HEK293 (cell line): ENCODE data around the gene CD101.

Experiments
- CTCF ChIA-PET: fragments of 350-600 bp; formaldehyde crosslinking; extraction: SDS; loops from one replicate; lab custom pipeline; 2021; ENCODE audit warnings: antibody characterized with exemption; lab: Yijun Ruan, JAX
- POLR2A ChIA-PET: fragments of 300-600 bp; formaldehyde crosslinking; extraction: SDS; loops from one replicate; lab custom pipeline; 2020; ENCODE audit warnings: antibody characterized with exemption, inconsistent platforms; lab: Yijun Ruan, JAX
- H3K27ac ChIP-seq: fragments of 200-500 bp; sonication (Bioruptor generic); 2 replicates; pipeline ENCODE4 v1.5.1; 2014; ENCODE audit warnings: low read depth, low read length, control low read depth, inconsistent platforms; ENCODE audit errors: extremely low read depth
- H3K36me3 ChIP-seq, 2 experiments: fragments of 200-500 bp in 1 of 2; sonication (Bioruptor generic) in 1 of 2; 1 replicate in 1 of 2; 2 replicates in 1 of 2; pipeline ENCODE4 v1.5.1; 2014 to 2017; ENCODE audit warnings: inconsistent platforms in 2 of 2, low read length in 2 of 2; ENCODE audit not compliant: control insufficient read depth in 2 of 2, insufficient read depth in 1 of 2
- H3K4me1 ChIP-seq: fragments of 200-500 bp; sonication (Bioruptor generic); 2 replicates; pipeline ENCODE4 v1.5.1; 2014; ENCODE audit warnings: mild to moderate bottlenecking, low read length, inconsistent platforms; ENCODE audit not compliant: control insufficient read depth, insufficient read depth
- H3K4me3 ChIP-seq: 2 replicates; pipeline ENCODE4 v1.5.1; 2011; ENCODE audit warnings: low read depth, mild to moderate bottlenecking, control low read depth, low read length, moderate library complexity
- H3K9me3 ChIP-seq: fragments of 200-500 bp; sonication (Bioruptor generic); 2 replicates; pipeline ENCODE4 v1.5.1; 2014; ENCODE audit warnings: low read depth, low read length, inconsistent platforms; ENCODE audit not compliant: control insufficient read depth, insufficient read depth
- HOXA7 ChIP-seq: sonication (generic); formaldehyde crosslinking; IDR thresholded peaks from 2 replicates; pipeline ENCODE4 v1.8.1; 2022; ENCODE audit warnings: missing genetic modification reagents, borderline replicate concordance
- RBAK ChIP-seq: fragments of 450-650 bp; formaldehyde crosslinking; IDR thresholded peaks from 2 replicates; pipeline ENCODE4 v1.5.1; 2016; ENCODE audit warnings: missing biosample characterization, missing genetic modification characterization
- ZFP37 ChIP-seq: fragments of 450-650 bp; formaldehyde crosslinking; IDR thresholded peaks from 2 replicates; pipeline ENCODE4 v1.5.1; 2016; ENCODE audit warnings: missing biosample characterization, missing genetic modification characterization
- ZNF16 ChIP-seq: fragments of 450-650 bp; formaldehyde crosslinking; IDR thresholded peaks from 2 replicates; pipeline ENCODE4 v1.5.1; 2016; ENCODE audit warnings: low read depth, missing biosample characterization, missing genetic modification characterization
- ZNF169 ChIP-seq: fragments of 450-650 bp; formaldehyde crosslinking; IDR thresholded peaks from 2 replicates; pipeline ENCODE4 v1.5.1; 2016; ENCODE audit warnings: missing biosample characterization, missing genetic modification characterization
- ZNF174 ChIP-seq: fragments of 450-650 bp; formaldehyde crosslinking; IDR thresholded peaks from 2 replicates; pipeline ENCODE4 v1.5.0; 2017; ENCODE audit warnings: missing biosample characterization, mild to moderate bottlenecking, missing genetic modification characterization
- ZNF184 ChIP-seq: fragments of 450-650 bp; IDR thresholded peaks from 2 replicates; pipeline ENCODE4 v1.5.1; 2018; ENCODE audit warnings: missing biosample characterization, mild to moderate bottlenecking, missing genetic modification characterization
- ZNF19 ChIP-seq: fragments of 450-650 bp; formaldehyde crosslinking; IDR thresholded peaks from 2 replicates; pipeline ENCODE4; 2016; ENCODE audit warnings: missing biosample characterization, missing genetic modification characterization, low read depth
- ZNF211 ChIP-seq: fragments of 450-650 bp; formaldehyde crosslinking; IDR thresholded peaks from 2 replicates; pipeline ENCODE4 v1.5.1; 2016; ENCODE audit warnings: low read depth, missing biosample characterization, missing genetic modification characterization
- ZNF23 ChIP-seq: fragments of 450-650 bp; formaldehyde crosslinking; IDR thresholded peaks from 2 replicates; pipeline ENCODE4 v1.5.1; 2016; ENCODE audit warnings: missing biosample characterization, missing genetic modification characterization, borderline replicate concordance
- ZNF248 ChIP-seq: fragments of 450-650 bp; formaldehyde crosslinking; IDR thresholded peaks from 2 replicates; pipeline ENCODE4 v1.5.1; 2017; ENCODE audit warnings: missing biosample characterization, missing genetic modification characterization
- ZNF302 ChIP-seq: fragments of 450-650 bp; formaldehyde crosslinking; IDR thresholded peaks from 2 replicates; pipeline ENCODE4 v1.5.1; 2016; ENCODE audit warnings: missing biosample characterization, missing genetic modification characterization, low read depth
- ZNF366 ChIP-seq: fragments of 450-650 bp; formaldehyde crosslinking; conservative IDR thresholded peaks from 2 replicates; pipeline ENCODE4 v1.5.1; 2016; ENCODE audit warnings: missing biosample characterization, missing genetic modification characterization
- ZNF514 ChIP-seq: fragments of 450-650 bp; formaldehyde crosslinking; IDR thresholded peaks from 2 replicates; pipeline ENCODE4 v1.5.1; 2016; ENCODE audit warnings: missing biosample characterization, missing genetic modification characterization
- ZSCAN23 ChIP-seq: fragments of 450-650 bp; formaldehyde crosslinking; IDR thresholded peaks from 2 replicates; pipeline ENCODE4 v1.5.1; 2016; ENCODE audit warnings: missing biosample characterization, missing genetic modification characterization
- TF ChIP-seq, protein P1 (sequence below): fragments of 450-650 bp; formaldehyde crosslinking; IDR thresholded peaks from 2 replicates; pipeline ENCODE4 v1.5.1; 2017; ENCODE audit warnings: missing biosample characterization, missing genetic modification characterization
- TF ChIP-seq, protein P2 (sequence below): fragments of 450-650 bp; formaldehyde crosslinking; IDR thresholded peaks from 2 replicates; pipeline ENCODE4; 2016; ENCODE audit warnings: missing biosample characterization, missing genetic modification characterization
- TF ChIP-seq, protein P3 (sequence below): sonication (generic); formaldehyde crosslinking; IDR thresholded peaks from 2 replicates; pipeline ENCODE4 v1.8.1; 2022; ENCODE audit warnings: mild to moderate bottlenecking, moderate library complexity, missing genetic modification reagents
- TF ChIP-seq, protein P4 (sequence below): fragments of 450-650 bp; formaldehyde crosslinking; IDR thresholded peaks from 2 replicates; pipeline ENCODE4 v1.5.1; 2016; ENCODE audit warnings: missing biosample characterization, missing genetic modification characterization
- TF ChIP-seq, protein P5 (sequence below): fragments of 450-650 bp; formaldehyde crosslinking; optimal IDR thresholded peaks from 2 replicates; pipeline ENCODE3; 2016; ENCODE audit warnings: missing biosample characterization, mild to moderate bottlenecking, missing genetic modification characterization
- TF ChIP-seq, protein P6 (sequence below): fragments of 450-650 bp; formaldehyde crosslinking; IDR thresholded peaks from 2 replicates; pipeline ENCODE4 v1.5.1; 2016; ENCODE audit warnings: missing biosample characterization, missing genetic modification characterization

Gene CD101

DNA sequence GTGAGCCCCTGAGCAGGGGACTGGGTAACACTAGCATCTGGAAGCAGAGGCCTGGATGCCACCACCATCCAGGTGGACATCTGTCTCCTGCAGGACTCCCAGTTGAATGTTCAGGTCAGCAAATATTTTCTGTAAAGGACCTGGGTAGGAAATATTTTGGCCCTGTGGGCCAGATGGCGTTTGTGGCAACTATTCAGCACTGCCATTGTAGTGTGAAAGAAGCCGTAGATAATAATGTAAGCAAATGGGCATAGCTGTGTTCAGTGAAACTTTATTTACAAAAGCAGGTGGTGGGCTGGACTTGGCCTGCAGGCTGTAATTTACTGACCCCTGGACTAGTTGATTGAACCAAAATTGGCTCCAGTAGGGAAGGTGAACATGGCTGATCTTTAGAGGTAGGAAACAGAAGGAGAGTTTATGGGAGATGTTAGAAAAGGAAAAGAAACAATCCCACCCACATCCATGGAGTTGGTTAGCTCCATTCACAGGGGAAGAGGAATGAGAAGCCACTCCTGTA is 20.0 kb upstream of the CD101 start:
- H3K4me1 ChIP-seq, result no peaks in the 10 kb centered on the region
- no peaks in the 10 kb centered on the region for H3K9me3 ChIP-seq
- CTCF ChIA-PET, result no interaction called here
- POLR2A ChIA-PET, result no interaction called here
- TF ChIP-seq ZNF169 (no peak), ZNF248 (tag by site-specific recombination) (no peak), ZNF514 (tag by site-specific recombination) (no peak), ZNF16 (tag by site-specific recombination) (no peak)
- TF ChIP-seq, protein P1, sequence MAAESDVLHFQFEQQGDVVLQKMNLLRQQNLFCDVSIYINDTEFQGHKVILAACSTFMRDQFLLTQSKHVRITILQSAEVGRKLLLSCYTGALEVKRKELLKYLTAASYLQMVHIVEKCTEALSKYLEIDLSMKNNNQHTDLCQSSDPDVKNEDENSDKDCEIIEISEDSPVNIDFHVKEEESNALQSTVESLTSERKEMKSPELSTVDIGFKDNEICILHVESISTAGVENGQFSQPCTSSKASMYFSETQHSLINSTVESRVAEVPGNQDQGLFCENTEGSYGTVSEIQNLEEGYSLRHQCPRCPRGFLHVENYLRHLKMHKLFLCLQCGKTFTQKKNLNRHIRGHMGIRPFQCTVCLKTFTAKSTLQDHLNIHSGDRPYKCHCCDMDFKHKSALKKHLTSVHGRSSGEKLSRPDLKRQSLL (tag by site-specific recombination), result no peak
- TF ChIP-seq, protein P2, sequence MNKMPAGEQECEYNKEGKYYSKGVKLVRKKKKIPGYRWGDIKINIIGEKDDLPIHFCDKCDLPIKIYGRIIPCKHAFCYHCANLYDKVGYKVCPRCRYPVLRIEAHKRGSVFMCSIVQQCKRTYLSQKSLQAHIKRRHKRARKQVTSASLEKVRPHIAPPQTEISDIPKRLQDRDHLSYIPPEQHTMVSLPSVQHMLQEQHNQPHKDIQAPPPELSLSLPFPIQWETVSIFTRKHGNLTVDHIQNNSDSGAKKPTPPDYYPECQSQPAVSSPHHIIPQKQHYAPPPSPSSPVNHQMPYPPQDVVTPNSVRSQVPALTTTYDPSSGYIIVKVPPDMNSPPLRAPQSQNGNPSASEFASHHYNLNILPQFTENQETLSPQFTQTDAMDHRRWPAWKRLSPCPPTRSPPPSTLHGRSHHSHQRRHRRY (tag by site-specific recombination), result no peak
- TF ChIP-seq, protein P3, sequence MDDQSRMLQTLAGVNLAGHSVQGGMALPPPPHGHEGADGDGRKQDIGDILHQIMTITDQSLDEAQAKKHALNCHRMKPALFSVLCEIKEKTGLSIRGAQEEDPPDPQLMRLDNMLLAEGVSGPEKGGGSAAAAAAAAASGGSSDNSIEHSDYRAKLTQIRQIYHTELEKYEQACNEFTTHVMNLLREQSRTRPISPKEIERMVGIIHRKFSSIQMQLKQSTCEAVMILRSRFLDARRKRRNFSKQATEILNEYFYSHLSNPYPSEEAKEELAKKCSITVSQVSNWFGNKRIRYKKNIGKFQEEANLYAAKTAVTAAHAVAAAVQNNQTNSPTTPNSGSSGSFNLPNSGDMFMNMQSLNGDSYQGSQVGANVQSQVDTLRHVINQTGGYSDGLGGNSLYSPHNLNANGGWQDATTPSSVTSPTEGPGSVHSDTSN (CRISPR knock-in tag), result no peak
- TF ChIP-seq, all 188 proteins: peak for 0
- no peak overlapping the region for H3K4me3 ChIP-seq
- H3K27ac ChIP-seq, result no peak overlapping the region
- H3K36me3 ChIP-seq, result peaks cover 0 to 19% of the 10 kb centered on the region in 2 experiments; a peak in 1 of 3 replicates

DNA sequence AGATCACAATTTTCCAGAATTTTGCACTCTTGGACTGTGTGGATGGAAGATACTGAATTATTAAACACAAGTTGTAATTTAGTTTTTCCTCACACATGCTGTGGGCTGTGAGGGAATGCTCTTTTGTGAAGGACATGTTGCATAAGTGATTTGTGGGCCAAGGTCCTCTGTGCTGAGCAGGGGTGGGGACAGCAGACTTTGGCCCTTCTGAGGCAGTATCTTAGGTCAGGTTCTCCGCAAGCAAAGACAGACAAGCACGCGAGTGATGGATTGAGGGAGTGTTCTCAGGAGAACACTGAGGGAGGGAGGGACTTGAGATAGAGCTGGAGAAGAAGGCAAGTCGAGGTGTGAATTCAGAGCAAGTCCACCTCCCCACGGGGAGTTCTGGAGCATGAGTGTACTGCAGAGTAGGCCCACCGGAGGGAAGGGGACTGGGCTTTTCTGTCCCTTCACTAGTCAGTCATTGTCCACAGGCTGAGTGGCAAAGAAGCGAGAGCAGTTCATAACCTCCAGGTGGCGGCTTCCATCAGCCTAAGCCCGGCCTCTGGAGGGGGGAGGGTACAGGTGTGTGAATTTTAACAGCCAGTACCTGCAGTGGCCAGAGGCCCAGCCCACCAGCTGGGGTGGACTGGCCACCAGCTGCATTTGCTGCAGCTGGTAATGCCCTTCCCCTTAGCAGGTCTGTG is 19.1 kb upstream of the CD101 start:
- CTCF ChIA-PET, result no interaction called here
- no peak overlapping the region for H3K27ac ChIP-seq
- no peak overlapping the region for H3K4me3 ChIP-seq
- TF ChIP-seq, protein P4, sequence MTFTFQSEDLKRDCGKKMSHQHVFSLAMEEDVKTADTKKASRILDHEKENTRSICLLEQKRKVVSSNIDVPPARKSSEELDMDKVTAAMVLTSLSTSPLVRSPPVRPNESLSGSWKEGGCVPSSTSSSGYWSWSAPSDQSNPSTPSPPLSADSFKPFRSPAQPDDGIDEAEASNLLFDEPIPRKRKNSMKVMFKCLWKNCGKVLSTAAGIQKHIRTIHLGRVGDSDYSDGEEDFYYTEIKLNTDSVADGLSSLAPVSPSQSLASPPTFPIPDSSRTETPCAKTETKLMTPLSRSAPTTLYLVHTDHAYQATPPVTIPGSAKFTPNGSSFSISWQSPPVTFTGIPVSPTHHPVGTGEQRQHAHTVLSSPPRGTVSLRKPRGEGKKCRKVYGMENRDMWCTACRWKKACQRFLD, result no peak
- TF ChIP-seq RBAK (tag by site-specific recombination) (no peak), ZNF302 (tag by site-specific recombination) (no peak), ZNF184 (no peak), ZSCAN23 (no peak), ZFP37 (tag by site-specific recombination) (no peak), ZNF19 (tag by site-specific recombination) (no peak)
- TF ChIP-seq, protein P5, sequence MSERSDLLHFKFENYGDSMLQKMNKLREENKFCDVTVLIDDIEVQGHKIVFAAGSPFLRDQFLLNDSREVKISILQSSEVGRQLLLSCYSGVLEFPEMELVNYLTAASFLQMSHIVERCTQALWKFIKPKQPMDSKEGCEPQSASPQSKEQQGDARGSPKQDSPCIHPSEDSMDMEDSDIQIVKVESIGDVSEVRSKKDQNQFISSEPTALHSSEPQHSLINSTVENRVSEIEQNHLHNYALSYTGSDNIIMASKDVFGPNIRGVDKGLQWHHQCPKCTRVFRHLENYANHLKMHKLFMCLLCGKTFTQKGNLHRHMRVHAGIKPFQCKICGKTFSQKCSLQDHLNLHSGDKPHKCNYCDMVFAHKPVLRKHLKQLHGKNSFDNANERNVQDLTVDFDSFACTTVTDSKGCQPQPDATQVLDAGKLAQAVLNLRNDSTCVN (tag by site-specific recombination), result no peak
- peaks cover 0 to 26% of the 10 kb centered on the region in 2 experiments; a peak in 1 of 3 replicates for H3K36me3 ChIP-seq
- POLR2A ChIA-PET, result no interaction called here
- H3K9me3 ChIP-seq, result no peaks in the 10 kb centered on the region
- H3K4me1 ChIP-seq, result no peaks in the 10 kb centered on the region

DNA sequence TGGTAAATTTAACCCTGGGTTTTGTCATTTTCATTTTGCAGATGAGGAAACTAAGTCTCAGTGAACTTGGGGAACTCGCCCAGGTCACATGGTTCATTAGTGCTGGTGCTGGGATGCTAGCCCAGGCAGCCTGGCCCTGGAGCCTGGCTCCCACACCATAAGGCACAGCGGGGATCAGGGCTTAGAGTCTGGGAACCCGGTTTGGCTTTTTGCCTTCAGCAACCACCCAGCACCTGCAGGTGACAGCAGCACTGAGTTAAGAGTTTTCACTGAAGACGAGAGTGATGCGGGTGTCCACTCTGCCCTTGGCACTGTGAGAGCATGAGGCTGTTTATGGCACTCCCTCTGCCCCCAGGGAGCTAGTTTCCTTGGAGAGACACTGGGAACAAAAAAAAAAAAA is 18.4 kb upstream of the CD101 start:
- Histone ChIP-seq H3K4me3 (no peak overlapping the region), H3K36me3 (peaks cover 0 to 26% of the 10 kb centered on the region in 2 experiments; a peak in 1 of 3 replicates), H3K27ac (no peak overlapping the region), H3K4me1 (no peaks in the 10 kb centered on the region)
- ChIA-PET POLR2A (no interaction called here), CTCF (no interaction called here)
- no peak for TF ChIP-seq HOXA7
- TF ChIP-seq ZNF366 (tag by site-specific recombination), result no peak
- TF ChIP-seq, protein P6, sequence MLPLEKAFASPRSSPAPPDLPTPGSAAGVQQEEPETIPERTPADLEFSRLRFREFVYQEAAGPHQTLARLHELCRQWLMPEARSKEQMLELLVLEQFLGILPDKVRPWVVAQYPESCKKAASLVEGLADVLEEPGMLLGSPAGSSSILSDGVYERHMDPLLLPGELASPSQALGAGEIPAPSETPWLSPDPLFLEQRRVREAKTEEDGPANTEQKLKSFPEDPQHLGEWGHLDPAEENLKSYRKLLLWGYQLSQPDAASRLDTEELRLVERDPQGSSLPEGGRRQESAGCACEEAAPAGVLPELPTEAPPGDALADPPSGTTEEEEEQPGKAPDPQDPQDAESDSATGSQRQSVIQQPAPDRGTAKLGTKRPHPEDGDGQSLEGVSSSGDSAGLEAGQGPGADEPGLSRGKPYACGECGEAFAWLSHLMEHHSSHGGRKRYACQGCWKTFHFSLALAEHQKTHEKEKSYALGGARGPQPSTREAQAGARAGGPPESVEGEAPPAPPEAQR (tag by site-specific recombination), result no peak
- TF ChIP-seq ZNF211, result no peak
- no peak for TF ChIP-seq ZNF174 (tag by site-specific recombination)
- TF ChIP-seq ZNF23 (tag by site-specific recombination), result no peak
- TF ChIP-seq, all 188 proteins: peak for 0
- H3K9me3 ChIP-seq, result no peaks in the 10 kb centered on the region
